GM19238 (cell line): ENCODE results near the gene SCARB1.

Experiments used
- DNase-seq: peaks from one replicate; pipeline ENCODE4 v3.0.0; 2011; ENCODE audit warnings: low spot score; ENCODE audit not compliant: insufficient read length

The SCARB1 gene

GRCh38 chr12:124797321-124797720, 66.3 kb downstream of the SCARB1 start:
- no peak for DNase-seq

GRCh38 chr12:124796303-124796960, 67.2 kb downstream of the SCARB1 start:
- no peak for DNase-seq

- peak; percentile 46 for DNase-seq
These were observed 68.3 kb downstream of the SCARB1 start for GRCh38 chr12:124795081-124795948.

- no peak for DNase-seq
These were observed 70.7 kb downstream of the SCARB1 start for GRCh38 chr12:124792961-124793441.

GRCh38 chr12:124792156-124792555, 71.5 kb downstream of the SCARB1 start:
- no peak for DNase-seq

GRCh38 chr12:124790650-124791400, 72.8 kb downstream of the SCARB1 start:
- DNase-seq, result no peak

GRCh38 chr12:124788936-124789555, 74.6 kb downstream of the SCARB1 start:
- DNase-seq, result no peak

- DNase-seq, result no peak
These were observed 77.4 kb downstream of the SCARB1 start for GRCh38 chr12:124786061-124786964.

GRCh38 chr12:124784871-124785572, 78.6 kb downstream of the SCARB1 start:
- DNase-seq, result no peak

- DNase-seq, result no peak
These were observed 80.6 kb downstream of the SCARB1 start for GRCh38 chr12:124783087-124783486.

GRCh38 chr12:124782132-124782531, 81.5 kb downstream of the SCARB1 start:
- DNase-seq, result no peak

- no peak for DNase-seq
These were observed 82.6 kb downstream of the SCARB1 start for GRCh38 chr12:124780752-124781685.

- no peak for DNase-seq
These were observed 83.3 kb downstream of the SCARB1 start for GRCh38 chr12:124780336-124780735.

GRCh38 chr12:124779161-124780141, 84.2 kb downstream of the SCARB1 start:
- no peak for DNase-seq

GRCh38 chr12:124778411-124778810, 85.3 kb downstream of the SCARB1 start:
- DNase-seq, result no peak

GRCh38 chr12:124777399-124778372, 86.0 kb downstream of the SCARB1 start:
- no peak for DNase-seq
